Vagina (tissue), 2 donors: ENCODE measurements around the gene CDKN2B-AS1.

ENCODE experiments used
- CTCF ChIP-seq, 3 experiments: fragments of 450-650 bp in 2 of 3; fragments of 200-600 bp in 1 of 3; sonication (generic) in 1 of 3; IDR thresholded peaks; one replicate each; pipeline ENCODE4 v1.5.1; 2017 to 2019; ENCODE audit warnings: antibody characterized with exemption in 3 of 3, mild to moderate bottlenecking in 2 of 3, moderate library complexity in 2 of 3
- POLR2A ChIP-seq, 2 donors: fragments of 450-650 bp; IDR thresholded peaks; one replicate each; pipeline ENCODE4 v1.6.1; 2017; ENCODE audit warnings: antibody characterized with exemption in 2 of 2, mild to moderate bottlenecking in 2 of 2, moderate library complexity in 2 of 2
- POLR2AphosphoS5 ChIP-seq, 2 donors: sonication (generic); formaldehyde crosslinking; IDR thresholded peaks; one replicate each; pipeline ENCODE4 v1.9.0; 2017; ENCODE audit warnings: antibody characterized with exemption in 2 of 2, mild to moderate bottlenecking in 2 of 2, low read depth in 1 of 2; ENCODE audit not compliant: insufficient read depth in 1 of 2

- no peak for TF ChIP-seq POLR2AphosphoS5 (IDR thresholded peaks at IDR 0.05; ENCODE audit: insufficient read depth in 1 of 2, low read depth in 1 of 2)
- no peak for TF ChIP-seq CTCF (IDR thresholded peaks at IDR 0.05)
- no peak for TF ChIP-seq POLR2A (IDR thresholded peaks at IDR 0.05)
Measured at GRCh38 chr9:22159586-22159985, 165.0 kb downstream of the CDKN2B-AS1 start.
